Subcutaneous adipose tissue (tissue), 4 donors: Measurements from ENCODE around the gene IL11. TPM values are rescaled to one million over a fixed set of nuclear protein-coding genes. Genes with fewer than 3 reads are reported as not detected.

ENCODE experiments used
- total RNA-seq, 4 donors: library from RNA; depleted of rRNA; stranded (reverse); fragments of >200 nt; gene quantifications; one replicate each; pipeline ENCODE4 v1.1.0, GENCODE V29; 2016
- TF ChIP-seq, protein P1 (sequence below): fragments of 450-650 bp; IDR thresholded peaks from one replicate; pipeline ENCODE4 v1.5.1; 2016; ENCODE audit warnings: low read depth, mild to moderate bottlenecking, control low read depth, antibody characterized with exemption, moderate library complexity

Gene IL11
- not detected for total RNA-seq

- TF ChIP-seq, protein P1, sequence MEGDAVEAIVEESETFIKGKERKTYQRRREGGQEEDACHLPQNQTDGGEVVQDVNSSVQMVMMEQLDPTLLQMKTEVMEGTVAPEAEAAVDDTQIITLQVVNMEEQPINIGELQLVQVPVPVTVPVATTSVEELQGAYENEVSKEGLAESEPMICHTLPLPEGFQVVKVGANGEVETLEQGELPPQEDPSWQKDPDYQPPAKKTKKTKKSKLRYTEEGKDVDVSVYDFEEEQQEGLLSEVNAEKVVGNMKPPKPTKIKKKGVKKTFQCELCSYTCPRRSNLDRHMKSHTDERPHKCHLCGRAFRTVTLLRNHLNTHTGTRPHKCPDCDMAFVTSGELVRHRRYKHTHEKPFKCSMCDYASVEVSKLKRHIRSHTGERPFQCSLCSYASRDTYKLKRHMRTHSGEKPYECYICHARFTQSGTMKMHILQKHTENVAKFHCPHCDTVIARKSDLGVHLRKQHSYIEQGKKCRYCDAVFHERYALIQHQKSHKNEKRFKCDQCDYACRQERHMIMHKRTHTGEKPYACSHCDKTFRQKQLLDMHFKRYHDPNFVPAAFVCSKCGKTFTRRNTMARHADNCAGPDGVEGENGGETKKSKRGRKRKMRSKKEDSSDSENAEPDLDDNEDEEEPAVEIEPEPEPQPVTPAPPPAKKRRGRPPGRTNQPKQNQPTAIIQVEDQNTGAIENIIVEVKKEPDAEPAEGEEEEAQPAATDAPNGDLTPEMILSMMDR = no peak
These were observed at the start of gene IL11 for GRCh38 chr19:55370305-55370988. IL11 (minus strand) TSS chr19:55370463; CDS start chr19:55370310, 153 bp downstream.

- TF ChIP-seq, protein P1 = no peak
These were observed 49.5 kb upstream of the IL11 start for GRCh38 chr19:55419624-55420236.

- TF ChIP-seq, protein P1 = no peak
These were observed 48.8 kb upstream of the IL11 start for GRCh38 chr19:55419103-55419502.

- TF ChIP-seq, protein P1 = no peak
These were observed 47.9 kb upstream of the IL11 start for GRCh38 chr19:55418185-55418584.

GRCh38 chr19:55410168-55410567 is 39.9 kb upstream of the IL11 start:
- TF ChIP-seq, protein P1 = no peak

DNA sequence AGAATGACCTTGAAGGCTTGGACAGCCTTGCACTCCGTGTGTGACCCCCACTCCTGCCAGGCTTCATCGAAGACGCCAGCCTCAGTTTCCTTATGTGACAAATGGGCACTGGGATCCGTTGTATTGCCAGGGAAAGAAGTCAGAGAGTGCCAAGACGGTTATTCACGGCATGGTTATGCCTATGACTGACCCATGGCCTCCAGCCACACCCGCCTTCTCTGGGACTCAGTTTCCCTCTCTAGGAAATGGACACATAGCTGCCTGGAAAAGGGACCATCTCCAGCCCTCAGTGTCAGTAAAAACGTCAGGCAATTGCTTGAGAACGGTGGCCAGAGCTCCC is 38.2 kb upstream of the IL11 start:
- TF ChIP-seq, protein P1 = no peak

- TF ChIP-seq, protein P1 = no peak
These were observed 37.7 kb upstream of the IL11 start for GRCh38 chr19:55407800-55408532.
